SJCRH30 (cell line): ENCODE measurements around the gene UFC1. TPM values are rescaled to one million over a fixed set of nuclear protein-coding genes. Genes with fewer than 3 reads are reported as not detected.

Experiments
- DNase-seq, 2 experiments: peaks; one replicate each; pipeline ENCODE4 v3.0.0-alpha.2; 2015 to 2020
- H3K27ac ChIP-seq: fragments of 250-450 bp; sonication (Bioruptor Pico); 2 replicates; pipeline ENCODE4 v1.5.1; 2020; ENCODE audit warnings: mild to moderate bottlenecking, moderate library complexity
- H3K27me3 ChIP-seq: fragments of 250-450 bp; sonication (Bioruptor Pico); 2 replicates; pipeline ENCODE4 v1.5.1; 2020; ENCODE audit warnings: mild to moderate bottlenecking, moderate library complexity
- H3K36me3 ChIP-seq: fragments of 250-450 bp; sonication (Bioruptor Pico); 2 replicates; pipeline ENCODE4 v1.5.1; 2020; ENCODE audit warnings: mild to moderate bottlenecking, moderate library complexity
- H3K4me1 ChIP-seq: fragments of 250-450 bp; sonication (Bioruptor Pico); 2 replicates; pipeline ENCODE4 v1.5.1; 2020; ENCODE audit warnings: mild to moderate bottlenecking, moderate library complexity
- H3K4me3 ChIP-seq: fragments of 250-450 bp; sonication (Bioruptor Pico); 2 replicates; pipeline ENCODE4 v1.5.1; 2020; ENCODE audit warnings: mild to moderate bottlenecking, moderate library complexity
- H3K9me3 ChIP-seq: fragments of 250-450 bp; sonication (Bioruptor Pico); replicated peaks from 2 replicates; pipeline ENCODE4 v1.5.1; 2020; ENCODE audit warnings: mild to moderate bottlenecking, moderate library complexity
- total RNA-seq: library from RNA; depleted of rRNA; stranded (reverse); fragments of >200 nt; shearing (Covaris generic); gene quantifications from 2 replicates; pipeline ENCODE4 v1.2.3, GENCODE V29; 2014

Gene UFC1
- total RNA-seq, 1 experiment from 2014 or later: 51.6 TPM

GRCh38 chr1:161172349-161172748, 18.6 kb downstream of the UFC1 start:
- DNase-seq: no peak
- no peak overlapping the region for H3K4me3 ChIP-seq
- H3K9me3 ChIP-seq: no peaks in the 10 kb centered on the region
- no peaks in the 10 kb centered on the region for H3K27me3 ChIP-seq
- H3K36me3 ChIP-seq: peaks cover 29% of the 10 kb centered on the region
- H3K27ac ChIP-seq: no peak overlapping the region
- H3K4me1 ChIP-seq: no peaks in the 10 kb centered on the region

- no peaks in the 10 kb centered on the region for H3K9me3 ChIP-seq
- H3K27me3 ChIP-seq: no peaks in the 10 kb centered on the region
- H3K27ac ChIP-seq: no peak overlapping the region
- no peak for DNase-seq
- H3K4me1 ChIP-seq: no peaks in the 10 kb centered on the region
- H3K4me3 ChIP-seq: no peak overlapping the region
- H3K36me3 ChIP-seq: peaks cover 29% of the 10 kb centered on the region
These were observed 19.1 kb downstream of the UFC1 start for GRCh38 chr1:161172776-161173376.

- peaks cover 29% of the 10 kb centered on the region for H3K36me3 ChIP-seq
- no peaks in the 10 kb centered on the region for H3K9me3 ChIP-seq
- H3K4me3 ChIP-seq: no peak overlapping the region
- H3K4me1 ChIP-seq: no peaks in the 10 kb centered on the region
- H3K27ac ChIP-seq: no peak overlapping the region
- H3K27me3 ChIP-seq: no peaks in the 10 kb centered on the region
- DNase-seq: no peak
These were observed 19.9 kb downstream of the UFC1 start for GRCh38 chr1:161173711-161174110.

- Histone ChIP-seq H3K27me3 (no peaks in the 10 kb centered on the region), H3K4me3 (no peak overlapping the region), H3K9me3 (no peaks in the 10 kb centered on the region), H3K36me3 (peaks cover 27% of the 10 kb centered on the region), H3K4me1 (no peaks in the 10 kb centered on the region), H3K27ac (no peak overlapping the region)
- no peak for DNase-seq
These were observed 21.1 kb downstream of the UFC1 start for GRCh38 chr1:161174911-161175310.

- H3K36me3 ChIP-seq: peaks cover 27% of the 10 kb centered on the region
- DNase-seq: no peak
- no peaks in the 10 kb centered on the region for H3K27me3 ChIP-seq
- no peak overlapping the region for H3K27ac ChIP-seq
- no peaks in the 10 kb centered on the region for H3K9me3 ChIP-seq
- no peaks in the 10 kb centered on the region for H3K4me1 ChIP-seq
- H3K4me3 ChIP-seq: no peak overlapping the region
These were observed 22.1 kb downstream of the UFC1 start for GRCh38 chr1:161175771-161176453.

- Histone ChIP-seq H3K9me3 (no peaks in the 10 kb centered on the region), H3K27ac (peak overlapping the region; percentile 65; the same call in 1 of the 2 replicates), H3K36me3 (peaks cover 23% of the 10 kb centered on the region), H3K4me3 (peak overlapping the region; percentile 78), H3K4me1 (no peaks in the 10 kb centered on the region), H3K27me3 (no peaks in the 10 kb centered on the region)
- DNase-seq: no peak
These were observed 22.8 kb downstream of the UFC1 start for GRCh38 chr1:161176468-161177111.

- no peaks in the 10 kb centered on the region for H3K4me1 ChIP-seq
- no peaks in the 10 kb centered on the region for H3K27me3 ChIP-seq
- peak within 1 kb of the TSS; percentile 65 for H3K27ac ChIP-seq
- no peaks in the 10 kb centered on the region for H3K9me3 ChIP-seq
- H3K36me3 ChIP-seq: peaks cover 16% of the 10 kb centered on the region
- peak within 1 kb of the TSS; percentile 78 for H3K4me3 ChIP-seq
- DNase-seq: peak; percentile 84 to 88
These were observed 23.5 kb downstream of the UFC1 start, which contains the start of gene B4GALT3 for GRCh38 chr1:161177112-161177935. Gene B4GALT3 (minus strand): TSS chr1:161177507. CDS start chr1:161176060, 1,447 bp downstream.

GRCh38 chr1:161177936-161178244, 24.1 kb downstream of the UFC1 start:
- Histone ChIP-seq H3K27me3 (no peaks in the 10 kb centered on the region), H3K4me1 (no peaks in the 10 kb centered on the region), H3K4me3 (peak overlapping the region; percentile 78), H3K36me3 (peaks cover 10% of the 10 kb centered on the region), H3K9me3 (no peaks in the 10 kb centered on the region), H3K27ac (peak overlapping the region; percentile 65; the same call in 1 of the 2 replicates)
- DNase-seq: no peak

GRCh38 chr1:161179698-161180097, 25.9 kb downstream of the UFC1 start:
- Histone ChIP-seq H3K9me3 (no peaks in the 10 kb centered on the region), H3K4me1 (peaks cover 2% of the 10 kb centered on the region), H3K27me3 (no peaks in the 10 kb centered on the region), H3K4me3 (no peak overlapping the region), H3K27ac (no peak overlapping the region), H3K36me3 (no peaks in the 10 kb centered on the region)
- no peak for DNase-seq

- no peak overlapping the region for H3K4me3 ChIP-seq
- peak in 1 of 2 experiments; percentile 37 for DNase-seq
- no peaks in the 10 kb centered on the region for H3K36me3 ChIP-seq
- H3K27me3 ChIP-seq: no peaks in the 10 kb centered on the region
- no peaks in the 10 kb centered on the region for H3K9me3 ChIP-seq
- H3K27ac ChIP-seq: no peak overlapping the region
- H3K4me1 ChIP-seq: peaks cover 8% of the 10 kb centered on the region
These were observed 26.9 kb downstream of the UFC1 start for GRCh38 chr1:161180639-161181038.

GRCh38 chr1:161182214-161182613, 28.4 kb downstream of the UFC1 start:
- H3K4me1 ChIP-seq: peaks cover 14% of the 10 kb centered on the region
- no peak for DNase-seq
- no peaks in the 10 kb centered on the region for H3K9me3 ChIP-seq
- H3K27ac ChIP-seq: no peak overlapping the region
- no peaks in the 10 kb centered on the region for H3K27me3 ChIP-seq
- no peak overlapping the region for H3K4me3 ChIP-seq
- H3K36me3 ChIP-seq: no peaks in the 10 kb centered on the region

GRCh38 chr1:161185282-161185682, 31.5 kb downstream of the UFC1 start:
- Histone ChIP-seq H3K36me3 (peaks cover 5% of the 10 kb centered on the region; the same call in 1 of the 2 replicates), H3K27me3 (no peaks in the 10 kb centered on the region), H3K27ac (peak overlapping the region; percentile 48), H3K4me1 (peaks cover 14% of the 10 kb centered on the region), H3K4me3 (no peak overlapping the region), H3K9me3 (no peaks in the 10 kb centered on the region)
- DNase-seq: peak; percentile 86 to 92

- Histone ChIP-seq H3K36me3 (peaks cover 6% of the 10 kb centered on the region; the same call in 1 of the 2 replicates), H3K4me1 (peaks cover 14% of the 10 kb centered on the region), H3K4me3 (0 out of 2 replicates have a peak overlapping the region, but pooled peaks have one; percentile 8), H3K9me3 (no peaks in the 10 kb centered on the region), H3K27me3 (no peaks in the 10 kb centered on the region), H3K27ac (peak overlapping the region; percentile 48)
- no peak for DNase-seq
These were observed 32.0 kb downstream of the UFC1 start for GRCh38 chr1:161185732-161186311.

GRCh38 chr1:161187311-161187710, 33.5 kb downstream of the UFC1 start:
- H3K9me3 ChIP-seq: no peaks in the 10 kb centered on the region
- no peak overlapping the region for H3K4me3 ChIP-seq
- DNase-seq: no peak
- H3K27me3 ChIP-seq: no peaks in the 10 kb centered on the region
- H3K27ac ChIP-seq: no peak overlapping the region
- peaks cover 21% of the 10 kb centered on the region for H3K36me3 ChIP-seq
- H3K4me1 ChIP-seq: peaks cover 14% of the 10 kb centered on the region
